SK-N-MC (cell line): Measurements from ENCODE around the gene DNAH11.

Experiments used
- DNase-seq: peaks from one replicate; pipeline ENCODE4 v3.0.0-alpha.2; 2011; ENCODE audit warnings: low read depth, low spot score
- H3K27ac ChIP-seq: fragments of 200-600 bp; sonication (generic); 2 replicates; pipeline ENCODE4 v1.5.1; 2016; ENCODE audit warnings: mixed run types
- H3K36me3 ChIP-seq: fragments of 200-600 bp; sonication (generic); 2 replicates; pipeline ENCODE4 v1.6.1; 2017; ENCODE audit warnings: antibody characterized with exemption, low read length, mixed read lengths; ENCODE audit not compliant: insufficient read depth
- H3K4me3 ChIP-seq: fragments of 200-600 bp; sonication (generic); 2 replicates; pipeline ENCODE4 v1.5.1; 2016
- H3K9ac ChIP-seq: fragments of 200-600 bp; sonication (generic); 2 replicates; pipeline ENCODE4 v1.8.0; 2017; ENCODE audit warnings: mixed run types, mixed read lengths; ENCODE audit not compliant: insufficient read length
- H3K9me3 ChIP-seq: fragments of 200-600 bp; sonication (generic); 2 replicates; pipeline ENCODE4 v1.6.1; 2017; ENCODE audit warnings: low read depth, mild to moderate bottlenecking, antibody characterized with exemption, low read length, moderate library complexity, mixed read lengths
- EZH2 ChIP-seq: fragments of 200-600 bp; sonication (generic); IDR thresholded peaks from one replicate; pipeline ENCODE4 v1.6.1; 2017; ENCODE audit warnings: antibody characterized with exemption
- FOXP2 ChIP-seq: optimal IDR thresholded peaks from 2 replicates; pipeline ENCODE3; 2011; ENCODE audit warnings: mild to moderate bottlenecking, moderate library complexity; ENCODE audit not compliant: insufficient read depth; ENCODE audit errors: extremely low read length, control extremely low read depth
- POLR2AphosphoS5 ChIP-seq: IDR thresholded peaks from 2 replicates; pipeline ENCODE4 v1.6.1; 2012; ENCODE audit warnings: mild to moderate bottlenecking, low read depth, low read length, borderline replicate concordance

DNAH11 gene

DNA sequence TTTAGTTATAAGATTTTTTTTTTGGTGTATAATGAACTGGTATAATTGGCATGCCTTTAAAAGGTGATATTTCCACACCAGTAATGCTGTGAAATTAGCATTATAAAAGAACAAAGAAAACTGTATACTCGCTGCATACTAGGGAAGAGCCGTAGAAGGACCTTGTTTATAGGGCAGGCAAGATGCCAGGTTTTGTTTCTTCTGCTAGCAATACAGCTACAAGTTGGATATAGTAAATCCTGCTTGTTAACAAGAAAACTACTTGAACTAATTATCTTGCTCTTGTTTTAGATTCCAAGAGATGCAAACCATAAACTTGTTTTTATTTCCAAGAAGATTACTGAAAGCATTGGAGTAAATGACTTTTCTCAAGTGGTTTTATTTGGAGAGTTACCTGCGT is 1.9 kb downstream of the DNAH11 start:
- no peaks in the 10 kb centered on the region for H3K36me3 ChIP-seq
- no peak overlapping the region for H3K4me3 ChIP-seq
- H3K27ac ChIP-seq, result no peak overlapping the region
- H3K9me3 ChIP-seq, result no peaks in the 10 kb centered on the region
- TF ChIP-seq POLR2AphosphoS5, result no peak
- no peak for TF ChIP-seq FOXP2
- no peak for TF ChIP-seq EZH2
- DNase-seq, result no peak
- H3K9ac ChIP-seq, result no peak overlapping the region

- H3K36me3 ChIP-seq, result no peaks in the 10 kb centered on the region
- H3K9ac ChIP-seq, result no peak overlapping the region
- no peak for DNase-seq
- H3K9me3 ChIP-seq, result no peaks in the 10 kb centered on the region
- H3K4me3 ChIP-seq, result no peak overlapping the region
- no peak for TF ChIP-seq POLR2AphosphoS5
- no peak for TF ChIP-seq EZH2
- no peak for TF ChIP-seq FOXP2
- H3K27ac ChIP-seq, result no peak overlapping the region
Measured at GRCh38 chr7:21547501-21547900, 4.7 kb downstream of the DNAH11 start.

- Histone ChIP-seq H3K27ac (no peak overlapping the region), H3K9me3 (no peaks in the 10 kb centered on the region), H3K9ac (no peak overlapping the region), H3K4me3 (no peak overlapping the region), H3K36me3 (no peaks in the 10 kb centered on the region)
- no peak for TF ChIP-seq EZH2
- TF ChIP-seq POLR2AphosphoS5, result no peak
- no peak for TF ChIP-seq FOXP2
- DNase-seq, result no peak
Measured at GRCh38 chr7:21548491-21548890, 5.7 kb downstream of the DNAH11 start.

GRCh38 chr7:21550076-21550475 is 7.2 kb downstream of the DNAH11 start:
- no peak for DNase-seq
- Histone ChIP-seq H3K27ac (no peak overlapping the region), H3K9me3 (no peaks in the 10 kb centered on the region), H3K36me3 (no peaks in the 10 kb centered on the region), H3K9ac (no peak overlapping the region), H3K4me3 (no peak overlapping the region)
- TF ChIP-seq EZH2 (no peak), POLR2AphosphoS5 (no peak), FOXP2 (no peak)

DNA sequence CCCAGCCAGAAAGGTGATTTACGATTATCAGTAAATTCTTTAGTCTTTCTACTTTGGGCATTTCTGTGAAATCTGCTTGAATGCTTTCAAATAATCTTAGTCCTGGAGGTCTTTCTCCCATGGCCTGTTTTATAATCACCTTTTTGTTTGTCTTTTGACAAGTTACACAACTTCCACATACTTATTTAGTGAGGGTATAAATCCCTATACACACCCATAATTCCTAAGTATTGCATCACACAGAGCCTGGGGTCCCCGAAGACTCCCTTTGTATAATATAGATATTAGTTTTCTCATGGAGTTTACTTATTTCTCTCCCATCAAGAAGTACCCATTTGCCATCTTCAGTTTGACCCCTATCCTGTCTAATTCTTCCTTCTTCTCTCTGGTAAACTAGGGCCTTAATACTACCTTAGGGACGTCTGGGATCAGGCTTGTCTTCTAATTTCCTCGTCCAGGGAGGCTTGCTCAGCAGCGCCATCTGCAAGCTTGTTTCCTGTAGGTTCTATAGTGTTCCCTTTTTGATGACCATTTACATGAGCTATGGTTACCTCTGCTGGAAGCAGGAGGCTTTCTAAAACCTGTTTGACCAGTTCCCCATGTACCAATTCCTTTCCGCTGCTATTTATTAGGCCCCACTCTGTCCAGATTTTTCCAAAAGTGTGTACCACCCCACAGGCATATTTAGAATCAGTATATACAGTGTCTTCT is 8.1 kb downstream of the DNAH11 start:
- no peak overlapping the region for H3K9ac ChIP-seq
- TF ChIP-seq EZH2 (no peak), FOXP2 (no peak), POLR2AphosphoS5 (no peak)
- no peak overlapping the region for H3K4me3 ChIP-seq
- no peak for DNase-seq
- H3K27ac ChIP-seq, result no peak overlapping the region
- no peaks in the 10 kb centered on the region for H3K36me3 ChIP-seq
- H3K9me3 ChIP-seq, result no peaks in the 10 kb centered on the region

DNA sequence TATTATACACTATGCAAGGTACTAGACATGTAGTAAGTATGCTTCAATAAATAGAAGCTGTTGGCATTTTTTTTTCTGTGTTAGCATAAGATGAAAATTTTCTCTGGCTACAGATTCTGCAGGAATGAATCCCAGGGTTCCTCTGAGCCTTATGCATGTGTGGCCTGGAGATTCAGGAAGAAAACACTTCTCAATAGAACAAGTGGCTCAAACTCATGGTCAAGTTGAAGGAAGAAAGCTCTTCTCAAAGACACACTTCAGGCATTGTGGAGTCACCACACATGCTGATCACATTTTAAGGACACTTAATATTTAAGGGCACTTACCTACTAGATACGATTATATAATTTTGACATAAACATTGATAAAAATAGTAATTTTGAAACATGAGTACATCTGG is 19.5 kb downstream of the DNAH11 start:
- no peaks in the 10 kb centered on the region for H3K36me3 ChIP-seq
- no peak for DNase-seq
- H3K9me3 ChIP-seq, result no peaks in the 10 kb centered on the region
- H3K9ac ChIP-seq, result no peak overlapping the region
- no peak overlapping the region for H3K27ac ChIP-seq
- no peak overlapping the region for H3K4me3 ChIP-seq
- TF ChIP-seq EZH2, result no peak
- TF ChIP-seq FOXP2, result no peak
- no peak for TF ChIP-seq POLR2AphosphoS5

GRCh38 chr7:21565614-21566013 is 22.8 kb downstream of the DNAH11 start:
- Histone ChIP-seq H3K9me3 (no peaks in the 10 kb centered on the region), H3K9ac (no peak overlapping the region), H3K36me3 (no peaks in the 10 kb centered on the region), H3K27ac (no peak overlapping the region), H3K4me3 (no peak overlapping the region)
- TF ChIP-seq POLR2AphosphoS5, result no peak
- TF ChIP-seq FOXP2, result no peak
- TF ChIP-seq EZH2, result no peak
- no peak for DNase-seq

- no peaks in the 10 kb centered on the region for H3K9me3 ChIP-seq
- H3K27ac ChIP-seq, result no peak overlapping the region
- no peak overlapping the region for H3K4me3 ChIP-seq
- TF ChIP-seq POLR2AphosphoS5 (no peak), EZH2 (no peak), FOXP2 (no peak)
- no peak for DNase-seq
- H3K36me3 ChIP-seq, result no peaks in the 10 kb centered on the region
- no peak overlapping the region for H3K9ac ChIP-seq
Measured at GRCh38 chr7:21566094-21566493, 23.3 kb downstream of the DNAH11 start.

GRCh38 chr7:21568762-21569161 is 25.9 kb downstream of the DNAH11 start:
- H3K4me3 ChIP-seq, result no peak overlapping the region
- no peak for DNase-seq
- no peak overlapping the region for H3K9ac ChIP-seq
- no peak for TF ChIP-seq POLR2AphosphoS5
- TF ChIP-seq EZH2, result no peak
- TF ChIP-seq FOXP2, result no peak
- H3K36me3 ChIP-seq, result no peaks in the 10 kb centered on the region
- no peak overlapping the region for H3K27ac ChIP-seq
- no peaks in the 10 kb centered on the region for H3K9me3 ChIP-seq
